Upper lobe of right lung (tissue), 1 donor: ENCODE measurements around the gene FAM151A. TPM values are rescaled to one million over a fixed set of nuclear protein-coding genes. Genes with fewer than 3 reads are reported as not detected.

Experiments
- ATAC-seq: fragments of 200-7000 bp; cut with Tn5 transposase; one replicate; pipeline ENCODE4 v1.9.1; 2020; ENCODE audit warnings: mild to moderate bottlenecking, moderate library complexity
- DNase-seq: peaks from one replicate; pipeline ENCODE4 v3.0.0-alpha.2; 2020
- H3K27ac ChIP-seq: fragments of 200-600 bp; one replicate; pipeline ENCODE4 v1.8.0; 2022
- H3K27me3 ChIP-seq: fragments of 200-600 bp; one replicate; pipeline ENCODE4 v1.8.0; 2022; ENCODE audit warnings: mild to moderate bottlenecking
- H3K36me3 ChIP-seq: fragments of 200-600 bp; one replicate; pipeline ENCODE4 v1.8.0; 2022
- H3K4me1 ChIP-seq: fragments of 200-600 bp; one replicate; pipeline ENCODE4 v1.8.0; 2022
- H3K4me3 ChIP-seq: fragments of 200-600 bp; one replicate; pipeline ENCODE4 v1.8.0; 2022; ENCODE audit warnings: mild to moderate bottlenecking
- H3K9me3 ChIP-seq: fragments of 200-600 bp; one replicate; pipeline ENCODE4 v1.8.0; 2022
- CTCF ChIP-seq: fragments of 200-600 bp; IDR thresholded peaks from one replicate; pipeline ENCODE4 v1.8.0; 2022; ENCODE audit warnings: antibody characterized with exemption
- intact Hi-C: fragments of 100-400 bp; cut with DNase I; formaldehyde crosslinking; loops from one replicate; pipeline ENCODE4 v1.11.0; 2022
- total RNA-seq: library from RNA; stranded (reverse); fragmentation: NEBNext Ultra II Directional; extraction: Animal tissue kit (Norgen Biotek cat#: 25700); gene quantifications from one replicate; pipeline ENCODE4 v1.2.1, GENCODE V29; 2021
- donor health status: DM: no; HTN: yes; CAD: no; lungs with severe emphysema.

The FAM151A gene
- total RNA-seq, 1 donor from 2014 or later, result not detected

DNA sequence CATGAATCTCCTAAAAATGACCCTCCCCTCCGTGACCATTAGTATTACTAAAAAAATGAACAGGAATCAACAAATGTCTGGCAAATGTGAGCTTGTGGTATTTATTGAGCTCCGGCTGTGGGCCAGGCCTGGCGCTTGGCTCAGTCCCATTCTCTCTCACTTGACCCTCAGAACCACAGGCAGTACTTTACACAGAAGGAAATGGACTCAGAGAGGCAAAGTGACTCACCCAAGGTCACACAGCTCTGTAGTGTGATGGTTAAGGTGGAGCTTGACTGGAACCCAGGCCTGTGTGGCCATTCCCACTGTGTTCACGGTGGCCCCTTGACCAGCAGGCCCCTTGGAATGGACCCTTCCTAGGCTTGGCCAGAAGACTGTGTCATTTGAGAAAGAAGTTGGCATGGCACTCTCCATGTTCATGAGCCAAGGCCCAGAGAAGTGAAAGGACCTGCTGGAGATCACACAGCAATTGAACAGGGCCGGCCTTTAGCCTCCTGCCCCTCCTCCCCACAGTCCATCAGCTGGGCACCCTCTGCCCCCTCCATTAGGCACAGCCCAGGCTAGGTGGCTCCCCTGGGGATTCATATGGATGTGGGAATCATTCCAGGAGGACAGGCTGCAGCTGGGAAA is 32.1 kb downstream of the FAM151A start:
- Histone ChIP-seq H3K4me3 (no peak overlapping the region), H3K27ac (no peak overlapping the region), H3K36me3 (no peaks in the 10 kb centered on the region), H3K9me3 (no peaks in the 10 kb centered on the region), H3K27me3 (no peaks in the 10 kb centered on the region), H3K4me1 (no peaks in the 10 kb centered on the region)
- no peak for TF ChIP-seq CTCF
- DNase-seq (no peak), ATAC-seq (no peak)
- intact Hi-C loops, result no loop called here

DNA sequence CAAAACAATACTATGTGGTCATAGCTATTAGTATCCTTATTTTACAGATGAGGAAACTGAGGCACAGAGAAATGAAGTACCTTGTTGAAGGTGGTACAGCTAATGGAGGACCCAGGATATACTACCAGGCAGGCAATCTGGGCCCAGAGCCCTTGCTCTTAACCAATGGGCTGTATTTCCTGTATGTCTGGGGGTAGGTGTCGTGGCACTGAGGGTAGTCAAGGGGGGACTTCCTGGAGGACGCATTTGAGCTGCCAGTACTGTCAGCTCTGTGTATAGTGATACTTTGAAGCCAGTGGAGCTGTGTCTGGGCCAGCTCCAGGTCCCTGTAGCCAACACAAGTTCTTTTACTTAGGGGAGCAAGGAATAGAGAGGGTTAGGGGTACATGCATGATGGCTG is 34.9 kb downstream of the FAM151A start:
- no peak for TF ChIP-seq CTCF
- no peaks in the 10 kb centered on the region for H3K9me3 ChIP-seq
- no peaks in the 10 kb centered on the region for H3K4me1 ChIP-seq
- ATAC-seq (no peak), DNase-seq (no peak)
- intact Hi-C loops, result no loop called here
- no peak overlapping the region for H3K4me3 ChIP-seq
- no peak overlapping the region for H3K27ac ChIP-seq
- no peaks in the 10 kb centered on the region for H3K27me3 ChIP-seq
- no peaks in the 10 kb centered on the region for H3K36me3 ChIP-seq

DNA sequence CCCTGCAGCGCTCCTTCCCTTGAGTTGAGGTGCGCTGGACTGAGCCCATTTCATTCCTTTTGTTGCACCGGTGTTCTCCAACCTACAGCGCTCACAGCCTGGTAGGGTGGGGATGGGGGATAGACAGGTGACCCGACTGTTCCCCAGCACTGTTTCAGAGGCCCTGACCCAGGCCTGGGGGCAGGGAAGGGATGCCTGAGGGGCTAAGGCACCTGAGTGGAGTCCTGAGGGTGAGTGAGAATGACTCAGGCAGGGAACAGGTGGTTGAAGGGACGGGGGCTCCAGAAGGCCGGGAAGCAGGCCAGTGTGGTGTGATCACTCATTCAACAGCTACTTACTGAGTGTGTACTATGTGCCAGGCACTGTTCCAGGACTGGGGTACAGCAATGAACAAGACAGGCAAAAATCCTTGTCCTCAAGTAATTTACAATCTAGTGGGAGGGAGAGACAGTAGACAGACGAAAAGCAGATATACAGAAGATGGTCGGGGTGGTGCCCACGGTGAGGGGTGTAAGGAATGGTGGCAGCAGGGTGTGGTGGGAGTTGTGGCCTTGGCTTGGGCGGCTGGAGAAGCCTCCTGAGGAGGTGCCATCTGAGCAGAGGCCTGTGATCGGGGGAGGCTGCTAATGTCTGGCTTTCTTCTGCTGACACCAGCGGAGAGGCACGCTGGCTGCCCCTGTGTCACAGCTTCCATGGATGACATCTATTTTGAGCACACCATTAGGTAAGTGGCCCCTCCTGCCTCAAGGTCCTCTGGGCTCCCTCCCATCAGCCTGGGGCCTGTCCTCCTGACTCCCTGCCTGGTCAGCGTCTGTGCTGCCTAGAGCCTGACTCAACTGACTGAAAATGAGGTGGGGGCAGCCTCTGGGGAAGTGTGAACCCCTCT is 37.9 kb downstream of the FAM151A start:
- no peaks in the 10 kb centered on the region for H3K9me3 ChIP-seq
- TF ChIP-seq CTCF, result no peak
- H3K4me3 ChIP-seq, result no peak overlapping the region
- no peak for DNase-seq
- ATAC-seq, result no peak
- H3K4me1 ChIP-seq, result peaks cover 11% of the 10 kb centered on the region
- H3K27ac ChIP-seq, result no peak overlapping the region
- intact Hi-C loops, result no loop called here
- H3K36me3 ChIP-seq, result no peaks in the 10 kb centered on the region
- H3K27me3 ChIP-seq, result no peaks in the 10 kb centered on the region

- H3K27ac ChIP-seq, result no peak overlapping the region
- peaks cover 11% of the 10 kb centered on the region for H3K4me1 ChIP-seq
- H3K4me3 ChIP-seq, result no peak overlapping the region
- no peaks in the 10 kb centered on the region for H3K9me3 ChIP-seq
- no peaks in the 10 kb centered on the region for H3K27me3 ChIP-seq
- intact Hi-C loops, result no loop called here
- DNase-seq (no peak), ATAC-seq (no peak)
- H3K36me3 ChIP-seq, result no peaks in the 10 kb centered on the region
- no peak for TF ChIP-seq CTCF
Measured at GRCh38 chr1:54584575-54584974, 38.8 kb downstream of the FAM151A start.

- no peaks in the 10 kb centered on the region for H3K36me3 ChIP-seq
- no peak for TF ChIP-seq CTCF
- peaks cover 11% of the 10 kb centered on the region for H3K4me1 ChIP-seq
- H3K9me3 ChIP-seq, result no peaks in the 10 kb centered on the region
- no peak overlapping the region for H3K27ac ChIP-seq
- H3K27me3 ChIP-seq, result no peaks in the 10 kb centered on the region
- ATAC-seq (no peak), DNase-seq (no peak)
- intact Hi-C loops, result no loop called here
- H3K4me3 ChIP-seq, result no peak overlapping the region
Measured at GRCh38 chr1:54583871-54584270, 39.5 kb downstream of the FAM151A start.
